ENCODE results near the gene MCC. TPM values are rescaled to one million over a fixed set of nuclear protein-coding genes. Genes with fewer than 3 reads are reported as not detected.

Gene MCC
- total and polyA plus RNA-seq, 7 donors, result 1.4 to 13.8 (median 4.4) TPM

GRCh38 chr5:113518884-113519283 lies 30.6 kb upstream of the MCC start:
- no peak overlapping the region for H3K4me3 ChIP-seq
- TF ChIP-seq CTCF (IDR thresholded peaks at IDR 0.05), result no peak
- H3K27me3 ChIP-seq (ENCODE audit: insufficient read depth in 3 of 3, low read length in 2 of 3), result no peaks in the 10 kb centered on the region
- WGBS, 3 donors, result 94 to 98% (median 95%) methylated on average over 4 of the region's 4 CpGs
- no peak overlapping the region for H3K27ac ChIP-seq
- no peak for ATAC-seq
- H3K36me3 ChIP-seq (ENCODE audit: insufficient read depth in 1 of 2, low read depth in 1 of 2), result peaks cover 0 to 25% of the 10 kb centered on the region in 2 donors
- intact Hi-C loops (cut with DNase I), result loop anchor here in 1 of 2 donors (10.0 kb wide), 1 partner anchor 314 kb away; no protein-coding TSS in a partner anchor
- peaks cover 17% of the 10 kb centered on the region for H3K4me1 ChIP-seq
- DNase-seq, result no peak
- H3K9me3 ChIP-seq, result no peaks in the 10 kb centered on the region

- intact Hi-C loops (cut with DNase I), result loop anchor here (5.0 to 10.0 kb wide), 4 partner anchors 137 to 522 kb away; no protein-coding TSS in a partner anchor
- TF ChIP-seq CTCF (IDR thresholded peaks at IDR 0.05), result no peak
- Histone ChIP-seq H3K27me3 (ENCODE audit: insufficient read depth in 3 of 3, low read length in 2 of 3) (no peaks in the 10 kb centered on the region), H3K36me3 (ENCODE audit: insufficient read depth in 1 of 2, low read depth in 1 of 2) (peaks cover 0 to 18% of the 10 kb centered on the region in 2 donors), H3K27ac (peak overlapping the region; percentile 91), H3K4me3 (peak overlapping the region; percentile 87), H3K9me3 (no peaks in the 10 kb centered on the region), H3K4me1 (peaks cover 17% of the 10 kb centered on the region)
- 7% methylated on average over 9 of the region's 9 CpGs for WGBS, 3 donors
- DNase-seq (no peak), ATAC-seq (no peak)
Observed at GRCh38 chr5:113514289-113514635, 26.0 kb upstream of the MCC start.

- peak; percentile 89 to 94 for DNase-seq
- WGBS, 3 donors, result 0 to 1% (median 1%) methylated on average over 63 to 72 of the region's 72 CpGs
- H3K36me3 ChIP-seq (ENCODE audit: insufficient read depth in 1 of 2, low read depth in 1 of 2), result peaks cover 0 to 18% of the 10 kb centered on the region in 2 donors
- H3K27ac ChIP-seq, result peak within 1 kb of the TSS; percentile 91
- intact Hi-C loops (cut with DNase I), result loop anchor here (2.0 to 10.0 kb wide), 5 partner anchors 135 to 521 kb away; no protein-coding TSS in a partner anchor
- peak within 1 kb of the TSS; percentile 87 for H3K4me3 ChIP-seq
- TF ChIP-seq CTCF (IDR thresholded peaks at IDR 0.05), result peak; percentile 28
- H3K27me3 ChIP-seq (ENCODE audit: insufficient read depth in 3 of 3, low read length in 2 of 3), result no peaks in the 10 kb centered on the region
- H3K4me1 ChIP-seq, result peaks cover 17% of the 10 kb centered on the region
- ATAC-seq, result peak; percentile 97 to 99 (median 98)
- H3K9me3 ChIP-seq, result no peaks in the 10 kb centered on the region
Observed at GRCh38 chr5:113513384-113514288, 25.4 kb upstream of the MCC start, which contains the start of gene YTHDC2. Gene YTHDC2 (plus strand): TSS chr5:113513694. CDS start chr5:113513896, 202 bp downstream.

GRCh38 chr5:113512341-113512740 lies 24.1 kb upstream of the MCC start:
- Histone ChIP-seq H3K9me3 (no peaks in the 10 kb centered on the region), H3K36me3 (ENCODE audit: insufficient read depth in 1 of 2, low read depth in 1 of 2) (peaks cover 0 to 14% of the 10 kb centered on the region in 2 donors), H3K4me3 (no peak overlapping the region), H3K27ac (no peak overlapping the region), H3K27me3 (ENCODE audit: insufficient read depth in 3 of 3, low read length in 2 of 3) (no peaks in the 10 kb centered on the region), H3K4me1 (peaks cover 17% of the 10 kb centered on the region)
- intact Hi-C loops (cut with DNase I), result loop anchor here (2.0 to 10.0 kb wide), 5 partner anchors 134 to 520 kb away; no protein-coding TSS in a partner anchor
- no peak for ATAC-seq
- no peak for TF ChIP-seq CTCF (IDR thresholded peaks at IDR 0.05)
- DNase-seq, result no peak
- 93 to 100% (median 96%) methylated on average over 3 of the region's 3 CpGs for WGBS, 3 donors

Data from psoas muscle (tissue), 8 donors.